Activated CD4-positive, alpha-beta T cell treated with anti-CD3 and anti-CD28 coated beads, Interleukin-2, amount 10 ng/mL, durations not matched to agents 7 days and 5 days (primary cell): ENCODE measurements around the gene RP9. TPM values are rescaled to one million over a fixed set of nuclear protein-coding genes. Genes with fewer than 3 reads are reported as not detected.

Source experiments
- CTCF ChIA-PET: fragments of 350-600 bp; sonication (Branson Sonifier 250); formaldehyde crosslinking; loops from one replicate; lab custom pipeline; 2021; ENCODE audit warnings: antibody characterized with exemption; lab: Charles Lee
- POLR2A ChIA-PET: fragments of 350-600 bp; sonication (Branson Sonifier 250); formaldehyde crosslinking; loops from one replicate; lab custom pipeline; 2021; ENCODE audit warnings: antibody characterized with exemption; lab: Charles Lee
- DNase-seq: peaks from one replicate; pipeline ENCODE4 v3.0.0-alpha.2; 2020
- H3K27ac Mint-ChIP-seq: one replicate; pipeline ENCODE4 v1.8.0; 2021; ENCODE audit warnings: mild to moderate bottlenecking, moderate library complexity, mixed read lengths
- H3K27me3 Mint-ChIP-seq: one replicate; pipeline ENCODE4 v1.8.0; 2021; ENCODE audit warnings: mixed read lengths
- H3K36me3 Mint-ChIP-seq: one replicate; pipeline ENCODE4 v1.8.0; 2021; ENCODE audit warnings: low read depth, mixed read lengths
- H3K4me1 Mint-ChIP-seq: one replicate; pipeline ENCODE4 v1.8.0; 2021; ENCODE audit warnings: mixed read lengths
- H3K4me3 Mint-ChIP-seq: one replicate; pipeline ENCODE4 v1.8.0; 2021; ENCODE audit warnings: mild to moderate bottlenecking, moderate library complexity, mixed read lengths
- H3K9me3 Mint-ChIP-seq: one replicate; pipeline ENCODE4 v1.8.0; 2021; ENCODE audit warnings: mixed read lengths
- total RNA-seq, 2 experiments: library from RNA; stranded (reverse); gene quantifications; one replicate each; pipeline ENCODE4 v1.2.3, GENCODE V29; 2021

RP9 gene
- total RNA-seq, 2 experiments from 2014 or later: 10.8 to 13.2 TPM

GRCh38 chr7:33054261-33054964 is 54.8 kb downstream of the RP9 start:
- no peak for DNase-seq
- H3K4me1 Mint-ChIP-seq: peaks cover 65% of the 10 kb centered on the region
- H3K27me3 Mint-ChIP-seq: no peaks in the 10 kb centered on the region
- no peak overlapping the region for H3K4me3 Mint-ChIP-seq
- H3K27ac Mint-ChIP-seq: peak overlapping the region; percentile 80
- POLR2A ChIA-PET: no interaction called here
- CTCF ChIA-PET: interaction anchor here (1.1 to 2.7 kb wide), 3 partner anchors 8 to 208 kb away, joined by 3 to 16 read pairs (median 4); partner anchors contain the start of gene NT5C3A
- peaks cover 13% of the 10 kb centered on the region for H3K36me3 Mint-ChIP-seq
- H3K9me3 Mint-ChIP-seq: no peaks in the 10 kb centered on the region

- H3K36me3 Mint-ChIP-seq: peaks cover 10% of the 10 kb centered on the region
- no peak for DNase-seq
- ChIA-PET POLR2A (no interaction called here), CTCF (interaction anchor here (0.6 to 2.8 kb wide), 5 partner anchors 9 to 207 kb away, joined by 4 to 16 read pairs (median 4); partner anchors contain the start of genes NT5C3A and RP9)
- no peak overlapping the region for H3K4me3 Mint-ChIP-seq
- H3K27me3 Mint-ChIP-seq: no peaks in the 10 kb centered on the region
- H3K4me1 Mint-ChIP-seq: peaks cover 59% of the 10 kb centered on the region
- no peaks in the 10 kb centered on the region for H3K9me3 Mint-ChIP-seq
- H3K27ac Mint-ChIP-seq: peak overlapping the region; percentile 80
Observed at GRCh38 chr7:33053721-33054120, 55.5 kb downstream of the RP9 start.

- peaks cover 53% of the 10 kb centered on the region for H3K4me1 Mint-ChIP-seq
- POLR2A ChIA-PET: no interaction called here
- no peak overlapping the region for H3K27ac Mint-ChIP-seq
- no peak overlapping the region for H3K4me3 Mint-ChIP-seq
- H3K36me3 Mint-ChIP-seq: peaks cover 5% of the 10 kb centered on the region
- H3K9me3 Mint-ChIP-seq: no peaks in the 10 kb centered on the region
- CTCF ChIA-PET: interaction anchor here (0.9 kb wide), 1 partner anchor 11 kb away, joined by 3 read pairs; no protein-coding TSS in a partner anchor
- peak; percentile 59 for DNase-seq
- no peaks in the 10 kb centered on the region for H3K27me3 Mint-ChIP-seq
Observed at GRCh38 chr7:33050535-33051318, 58.5 kb downstream of the RP9 start.

DNA sequence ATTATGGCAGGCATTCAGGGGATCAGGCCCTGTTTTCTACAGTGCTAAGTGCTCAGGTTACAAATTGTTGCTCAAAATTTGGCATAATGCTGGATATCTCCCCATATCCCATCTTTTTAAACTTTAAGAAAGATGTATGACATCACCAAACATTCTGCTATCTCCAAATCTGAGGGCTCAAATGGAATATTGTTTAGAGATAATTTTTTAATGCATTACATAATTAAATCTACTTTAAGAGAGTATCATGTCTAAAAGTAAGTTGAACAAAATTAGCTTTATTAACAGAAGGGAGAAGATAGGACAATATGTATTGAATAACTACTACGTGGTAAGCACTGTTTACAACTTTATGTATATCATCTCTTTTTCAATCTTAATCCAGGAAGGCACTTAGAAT is 60.5 kb downstream of the RP9 start:
- Mint-ChIP-seq H3K9me3 (no peaks in the 10 kb centered on the region), H3K4me1 (peaks cover 46% of the 10 kb centered on the region), H3K36me3 (no peaks in the 10 kb centered on the region), H3K27me3 (no peaks in the 10 kb centered on the region), H3K27ac (no peak overlapping the region), H3K4me3 (no peak overlapping the region)
- CTCF ChIA-PET: interaction anchor here (1.0 to 1.5 kb wide), 5 partner anchors 9 to 248 kb away, joined by 3 to 4 read pairs (median 3); no protein-coding TSS in a partner anchor
- no peak for DNase-seq
- POLR2A ChIA-PET: no interaction called here

GRCh38 chr7:33048257-33048656 is 60.9 kb downstream of the RP9 start:
- Mint-ChIP-seq H3K4me3 (no peak overlapping the region), H3K27me3 (no peaks in the 10 kb centered on the region), H3K36me3 (no peaks in the 10 kb centered on the region), H3K27ac (no peak overlapping the region), H3K9me3 (no peaks in the 10 kb centered on the region), H3K4me1 (peaks cover 47% of the 10 kb centered on the region)
- no peak for DNase-seq
- ChIA-PET POLR2A (no interaction called here), CTCF (interaction anchor here (1.0 to 1.5 kb wide), 5 partner anchors 8 to 247 kb away, joined by 3 to 4 read pairs (median 3); no protein-coding TSS in a partner anchor)

- H3K9me3 Mint-ChIP-seq: no peaks in the 10 kb centered on the region
- H3K4me3 Mint-ChIP-seq: no peak overlapping the region
- no peak for DNase-seq
- no peak overlapping the region for H3K27ac Mint-ChIP-seq
- H3K4me1 Mint-ChIP-seq: peaks cover 35% of the 10 kb centered on the region
- ChIA-PET CTCF (no interaction called here), POLR2A (no interaction called here)
- no peaks in the 10 kb centered on the region for H3K27me3 Mint-ChIP-seq
- no peaks in the 10 kb centered on the region for H3K36me3 Mint-ChIP-seq
Observed at GRCh38 chr7:33044986-33045385, 64.2 kb downstream of the RP9 start.

Other genes with a start within 250 kb of the RP9 start
- gene KBTBD2, start 217.6 kb downstream of the RP9 start, total RNA-seq: 10 to 100 TPM; 46.2 to 46.6 TPM
- gene FKBP9, start 152.0 kb downstream of the RP9 start, total RNA-seq: 1 to 10 TPM in 1 of 2 experiments, under 1 TPM in 1; 0.33 to 1.3 TPM
- gene NT5C3A, start 46.6 kb downstream of the RP9 start, total RNA-seq: 10 to 100 TPM; 55.2 to 64.5 TPM
- 10 to 100 TPM in 1 of 2 experiments, 1 to 10 TPM in 1; 8.9 to 10.1 TPM for gene BBS9, start 20.2 kb upstream of the RP9 start, total RNA-seq